Activated naive CD8-positive, alpha-beta T cell treated with anti-CD3 and anti-CD28 coated beads, Interleukin-2, amount 10 ng/mL, durations not matched to agents 7 days and 5 days (primary cell): ENCODE data around the gene GRK5. TPM values are rescaled to one million over a fixed set of nuclear protein-coding genes. Genes with fewer than 3 reads are reported as not detected.

Experiments
- ATAC-seq: fragments of 150-1000 bp; cut with Tn5 transposase; one replicate; pipeline ENCODE4 v1.10.0; 2021; ENCODE audit warnings: low read depth, moderate library complexity
- POLR2A ChIA-PET: fragments of 350-600 bp; sonication (Branson Sonifier 250); formaldehyde crosslinking; loops from one replicate; lab custom pipeline; 2021; ENCODE audit warnings: antibody characterized with exemption; lab: Charles Lee
- DNase-seq: peaks from one replicate; pipeline ENCODE4 v3.0.0; 2021
- H3K27ac Mint-ChIP-seq: one replicate; pipeline ENCODE4 v1.8.0; 2022; ENCODE audit warnings: mild to moderate bottlenecking, mixed read lengths
- H3K27me3 Mint-ChIP-seq: one replicate; pipeline ENCODE4 v1.8.0; 2022; ENCODE audit warnings: mild to moderate bottlenecking, moderate library complexity, mixed read lengths
- H3K36me3 Mint-ChIP-seq: one replicate; pipeline ENCODE4 v1.8.0; 2021; ENCODE audit warnings: mild to moderate bottlenecking, mixed read lengths
- H3K4me1 Mint-ChIP-seq: one replicate; pipeline ENCODE4 v1.8.0; 2021; ENCODE audit warnings: mixed read lengths
- H3K4me3 Mint-ChIP-seq: one replicate; pipeline ENCODE4 v1.8.0; 2022; ENCODE audit warnings: mild to moderate bottlenecking, moderate library complexity, mixed read lengths
- H3K9me3 Mint-ChIP-seq: one replicate; pipeline ENCODE4 v1.8.0; 2021; ENCODE audit warnings: mixed read lengths
- total RNA-seq, 2 experiments: library from RNA; stranded (reverse); gene quantifications; one replicate each; pipeline ENCODE4 v1.2.3, GENCODE V29; 2021

GRK5 gene
- total RNA-seq: 10 to 100 TPM; 19.6 to 21.8 TPM

DNA sequence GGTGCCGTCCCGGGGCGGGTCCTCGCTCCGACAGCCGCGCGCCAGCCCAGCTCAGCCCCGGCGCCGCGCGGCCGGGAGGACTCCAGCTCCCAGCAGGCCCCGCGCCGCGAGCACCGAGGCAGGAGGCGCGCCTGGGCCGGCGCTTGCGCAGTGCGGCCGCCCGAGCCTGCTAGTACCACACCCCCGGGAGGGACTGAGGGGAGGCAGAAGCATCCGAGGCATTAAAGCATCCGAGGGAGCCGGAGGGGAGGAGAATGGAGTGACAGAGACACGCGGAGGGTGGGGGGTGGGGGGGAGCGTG, at the start of gene GRK5:
TSS of gene GRK5 (plus strand) at position 206 of the 301 bp plus-strand sequence. CDS start 347 bp downstream, outside the sequence.
- H3K4me3 Mint-ChIP-seq: peak within 1 kb of the TSS; percentile 97

DNA sequence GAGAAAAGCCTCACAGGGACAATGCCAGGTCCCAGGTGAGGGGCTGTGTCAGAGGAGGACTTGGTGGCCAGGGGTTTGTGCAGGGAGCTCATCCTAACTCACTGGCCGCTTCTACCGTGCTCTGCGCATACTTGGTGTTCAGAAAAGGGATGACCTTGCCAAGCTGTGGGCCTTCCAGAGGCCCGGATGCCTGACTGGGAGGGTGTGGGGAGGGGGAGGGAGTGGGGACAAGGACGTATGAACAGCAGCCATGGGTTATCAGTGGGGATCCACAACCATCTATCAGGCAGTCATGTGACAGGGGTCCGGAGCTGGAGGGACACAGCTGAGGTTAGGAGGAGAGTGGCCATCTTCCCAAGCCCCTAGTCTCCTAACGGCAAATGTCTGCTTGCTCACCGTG, 48.0 kb upstream of the GRK5 start:
- DNase-seq (no peak), ATAC-seq (no peak)
- Mint-ChIP-seq H3K4me3 (no peak overlapping the region), H3K36me3 (peaks cover 32% of the 10 kb centered on the region), H3K27me3 (no peaks in the 10 kb centered on the region), H3K9me3 (no peaks in the 10 kb centered on the region), H3K27ac (no peak overlapping the region), H3K4me1 (peaks cover 14% of the 10 kb centered on the region)
- POLR2A ChIA-PET: no interaction called here

More for the DNA sequence above, at the start of gene GRK5:
- POLR2A ChIA-PET: interaction anchor here (0.6 to 2.4 kb wide), 28 partner anchors 10 to 518 kb away, joined by 3 to 25 read pairs (median 5); partner anchors contain the start of genes BAG3, DENND10, INPP5F and RGS10
- Mint-ChIP-seq H3K9me3 (no peaks in the 10 kb centered on the region), H3K27ac (peak within 1 kb of the TSS; percentile 99), H3K27me3 (no peaks in the 10 kb centered on the region), H3K36me3 (no peaks in the 10 kb centered on the region), H3K4me1 (peaks cover 42% of the 10 kb centered on the region)
- peak; percentile 89 for ATAC-seq
- peak; percentile 98 for DNase-seq

DNA sequence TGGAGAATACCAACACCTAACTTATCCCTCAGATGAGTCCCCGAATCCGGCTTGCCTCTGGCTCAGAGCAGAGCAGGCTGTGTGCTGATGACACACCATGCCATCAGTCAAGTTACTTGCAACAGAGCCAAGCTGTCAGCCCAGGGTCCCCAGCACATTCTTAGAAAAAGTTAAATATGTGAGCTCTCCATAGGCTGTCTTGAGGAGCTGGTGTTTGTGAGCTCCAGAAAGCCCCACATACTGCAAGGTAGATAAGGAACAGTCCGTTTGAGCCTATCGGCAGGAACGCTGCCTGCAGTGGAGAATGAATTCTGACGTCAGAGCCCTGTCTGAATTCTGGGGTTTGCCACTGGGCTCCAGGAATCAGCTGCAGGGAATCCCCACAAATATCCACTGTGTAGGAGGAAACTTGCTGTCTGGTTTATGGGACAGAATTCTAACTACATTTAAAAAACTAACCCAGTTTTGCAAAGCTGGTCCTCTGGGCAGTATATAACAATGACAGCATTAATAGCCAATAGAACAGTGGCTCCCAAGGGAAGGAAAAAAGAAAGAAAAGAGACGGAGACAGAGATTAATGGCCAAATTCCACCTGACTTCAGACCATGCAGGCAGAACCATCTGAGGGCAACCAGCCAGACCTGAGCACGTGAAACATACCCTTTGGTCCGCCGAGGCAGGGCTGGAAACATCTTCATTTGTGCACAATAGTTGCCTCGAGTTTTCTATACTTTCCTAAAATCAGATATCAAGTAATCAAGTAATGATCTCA, 45.5 kb upstream of the GRK5 start:
- H3K4me3 Mint-ChIP-seq: no peak overlapping the region
- peaks cover 18% of the 10 kb centered on the region for H3K36me3 Mint-ChIP-seq
- no peaks in the 10 kb centered on the region for H3K9me3 Mint-ChIP-seq
- H3K27ac Mint-ChIP-seq: no peak overlapping the region
- ATAC-seq: no peak
- no peak for DNase-seq
- H3K4me1 Mint-ChIP-seq: peaks cover 26% of the 10 kb centered on the region
- POLR2A ChIA-PET: interaction anchor here (0.8 to 1.4 kb wide), 2 partner anchors 23 to 82 kb away, joined by 3 to 4 read pairs; partner anchors contain the start of gene EIF3A
- no peaks in the 10 kb centered on the region for H3K27me3 Mint-ChIP-seq

DNA sequence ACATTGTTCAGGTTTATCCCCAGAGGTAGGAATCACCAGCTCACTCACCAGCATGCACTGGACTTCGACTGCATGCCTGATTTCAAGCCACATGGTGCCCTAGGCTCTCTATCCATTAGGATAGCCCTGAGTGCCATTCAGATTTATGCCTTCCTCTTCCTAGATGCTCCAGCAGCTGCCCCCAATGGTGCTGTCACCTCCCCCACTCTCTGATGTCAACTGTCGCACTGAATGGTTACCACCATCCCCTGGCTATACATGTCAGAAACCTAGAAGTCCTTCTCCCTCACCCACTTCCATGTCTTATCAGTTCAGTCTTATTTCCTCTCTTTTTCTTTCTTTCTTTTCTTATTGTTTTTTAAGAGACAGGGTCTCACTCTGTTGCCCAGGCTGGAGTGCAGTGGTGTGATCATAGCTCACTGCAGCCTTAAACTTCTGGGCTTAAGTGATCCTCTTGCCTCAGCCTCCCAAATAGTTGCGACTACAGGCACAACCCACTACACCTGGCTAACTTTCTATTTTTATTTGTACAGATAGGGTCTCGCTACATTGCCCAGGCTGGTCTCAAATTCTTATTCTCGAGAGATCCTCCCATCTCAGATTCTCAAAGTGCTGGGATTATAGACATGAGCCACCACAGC, 44.8 kb upstream of the GRK5 start:
- DNase-seq: no peak
- Mint-ChIP-seq H3K36me3 (peaks cover 24% of the 10 kb centered on the region), H3K27ac (no peak overlapping the region), H3K4me3 (no peak overlapping the region), H3K9me3 (no peaks in the 10 kb centered on the region), H3K4me1 (peaks cover 29% of the 10 kb centered on the region), H3K27me3 (no peaks in the 10 kb centered on the region)
- POLR2A ChIA-PET: interaction anchor here (0.8 kb wide), 1 partner anchor 82 kb away, joined by 3 read pairs; the partner anchor contains the start of gene EIF3A
- no peak for ATAC-seq

DNA sequence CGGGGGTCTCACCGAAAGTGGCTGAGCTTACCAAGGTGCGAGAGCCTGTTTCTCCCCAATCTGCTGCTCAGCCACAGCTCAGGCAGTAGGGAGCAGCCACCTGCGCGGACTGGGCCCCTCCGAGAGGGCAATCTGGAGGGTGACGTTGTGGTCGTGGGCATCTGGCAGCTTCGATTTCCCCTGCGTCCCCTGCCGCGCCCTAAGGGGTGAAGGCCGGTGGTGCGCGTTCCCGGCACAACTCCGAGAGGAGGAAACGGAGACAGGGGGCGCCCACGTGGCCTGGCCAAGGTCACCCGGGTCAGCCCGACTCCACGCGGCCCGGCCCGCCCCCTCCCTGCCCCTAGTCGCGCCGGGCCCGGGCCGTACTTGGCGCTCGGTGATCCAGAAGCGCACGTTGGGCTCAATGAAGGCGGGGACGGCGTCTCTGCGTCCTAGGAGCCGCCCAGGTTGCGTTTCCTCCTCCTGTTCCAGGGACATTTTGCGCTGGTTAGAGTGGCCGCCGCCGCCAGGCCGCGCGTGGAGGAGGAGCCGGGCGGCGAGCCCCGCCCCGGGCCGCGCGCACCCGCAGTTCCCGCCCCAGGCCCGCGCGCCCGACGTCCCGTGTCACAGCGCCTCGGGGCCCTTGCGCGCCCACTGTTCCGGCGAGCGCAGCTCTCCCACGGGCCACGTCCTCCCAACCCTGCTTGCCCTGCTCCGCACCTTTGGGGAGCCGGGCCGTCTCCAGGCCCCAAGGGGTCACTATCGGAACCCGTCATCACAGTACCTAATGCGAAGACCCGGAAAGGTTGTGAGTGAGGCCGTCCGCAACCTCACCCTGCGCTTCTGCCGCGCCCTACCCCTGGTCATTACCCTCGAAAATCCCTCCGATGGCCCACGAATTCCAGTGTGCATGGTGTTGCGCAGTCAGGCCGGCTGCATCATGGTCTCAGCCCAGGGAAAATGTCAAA, 41.9 kb upstream of the GRK5 start, which contains the start of gene SFXN4:
TSS of gene SFXN4 (minus strand) at position 544 of the 947 bp plus-strand sequence. CDS start at position 477, 67 bp downstream.
- H3K27me3 Mint-ChIP-seq: no peaks in the 10 kb centered on the region
- peak within 1 kb of the TSS; percentile 96 for H3K27ac Mint-ChIP-seq
- peaks cover 29% of the 10 kb centered on the region for H3K4me1 Mint-ChIP-seq
- DNase-seq (peak; percentile 92), ATAC-seq (peak; percentile 91)
- H3K4me3 Mint-ChIP-seq: peak within 1 kb of the TSS; percentile 92
- POLR2A ChIA-PET: interaction anchor here (0.7 to 3.0 kb wide), 16 partner anchors 14 to 706 kb away, joined by 3 to 12 read pairs (median 4); partner anchors contain the start of genes DENND10 and GRK5
- H3K36me3 Mint-ChIP-seq: peaks cover 23% of the 10 kb centered on the region
- no peaks in the 10 kb centered on the region for H3K9me3 Mint-ChIP-seq

DNA sequence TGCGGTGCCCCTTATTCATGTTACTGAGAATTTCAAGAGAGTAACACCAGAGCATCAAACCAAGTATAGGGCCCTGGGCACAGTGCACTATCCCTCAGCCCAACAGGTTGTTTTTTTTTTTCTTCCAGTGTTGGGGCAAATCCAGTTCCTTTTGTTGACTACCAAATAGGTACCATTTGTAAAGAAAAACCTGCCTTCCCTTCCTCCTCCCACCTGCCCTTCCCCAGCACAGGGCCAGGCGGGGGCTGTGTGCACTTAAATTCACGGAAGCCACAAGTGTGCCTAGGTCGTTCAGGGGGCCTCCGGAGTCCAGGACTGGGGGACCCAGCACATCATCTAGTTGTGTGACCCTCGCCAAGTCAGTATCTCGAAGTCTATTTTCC, 41.3 kb upstream of the GRK5 start:
- no peaks in the 10 kb centered on the region for H3K27me3 Mint-ChIP-seq
- DNase-seq: no peak
- peaks cover 29% of the 10 kb centered on the region for H3K4me1 Mint-ChIP-seq
- no peaks in the 10 kb centered on the region for H3K9me3 Mint-ChIP-seq
- peaks cover 21% of the 10 kb centered on the region for H3K36me3 Mint-ChIP-seq
- POLR2A ChIA-PET: interaction anchor here (1.0 to 3.0 kb wide), 4 partner anchors 34 to 127 kb away, joined by 3 to 11 read pairs (median 4); no protein-coding TSS in a partner anchor
- H3K4me3 Mint-ChIP-seq: peak overlapping the region; percentile 92
- ATAC-seq: peak; percentile 4
- peak overlapping the region; percentile 96 for H3K27ac Mint-ChIP-seq

DNA sequence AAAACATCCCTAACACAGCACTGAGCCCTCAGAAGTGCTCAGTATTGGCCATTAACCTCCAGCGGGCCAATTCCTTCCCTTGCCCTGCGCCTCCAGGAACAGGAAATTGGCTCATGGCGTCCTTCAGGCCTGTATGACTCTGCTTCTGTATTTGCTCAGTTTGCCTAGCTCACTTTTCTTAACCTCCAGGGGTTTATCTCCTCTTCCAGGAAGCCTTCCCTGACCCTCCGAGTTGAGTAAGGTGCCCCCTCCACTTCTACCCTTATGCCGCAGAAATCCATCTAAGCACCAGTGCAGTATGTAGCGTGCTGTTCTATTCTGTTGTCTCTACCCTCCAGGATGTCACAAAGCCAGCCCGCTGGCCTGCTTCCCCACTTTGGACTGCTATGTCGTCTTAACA, 40.8 kb upstream of the GRK5 start:
- peaks cover 29% of the 10 kb centered on the region for H3K4me1 Mint-ChIP-seq
- ATAC-seq (no peak), DNase-seq (no peak)
- peaks cover 21% of the 10 kb centered on the region for H3K36me3 Mint-ChIP-seq
- H3K4me3 Mint-ChIP-seq: peak overlapping the region; percentile 92
- H3K27me3 Mint-ChIP-seq: no peaks in the 10 kb centered on the region
- POLR2A ChIA-PET: interaction anchor here (3.0 kb wide), 1 partner anchor 35 kb away, joined by 11 read pairs; no protein-coding TSS in a partner anchor
- no peaks in the 10 kb centered on the region for H3K9me3 Mint-ChIP-seq
- H3K27ac Mint-ChIP-seq: peak overlapping the region; percentile 96

DNA sequence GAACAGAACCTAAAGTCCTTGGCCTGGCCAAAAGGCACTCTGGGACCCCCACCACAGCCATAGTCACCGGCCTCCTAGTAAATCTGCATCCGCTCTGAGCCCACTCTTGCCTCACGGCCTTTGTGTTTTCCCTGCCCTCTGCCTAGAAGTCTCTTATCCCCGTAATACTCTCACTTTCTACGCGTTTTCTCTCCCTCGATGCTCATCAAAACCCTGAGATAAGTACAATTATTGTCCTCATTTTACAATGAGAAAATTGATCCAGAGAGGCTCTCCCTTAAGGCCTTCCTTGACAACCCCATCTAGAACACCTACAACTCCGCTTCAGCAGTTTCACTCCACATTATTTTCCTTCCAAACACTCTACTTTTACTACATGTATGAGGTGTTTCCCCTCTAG, 40.3 kb upstream of the GRK5 start:
- Mint-ChIP-seq H3K9me3 (no peaks in the 10 kb centered on the region), H3K27me3 (no peaks in the 10 kb centered on the region), H3K27ac (peak overlapping the region; percentile 96), H3K36me3 (peaks cover 23% of the 10 kb centered on the region), H3K4me1 (peaks cover 28% of the 10 kb centered on the region), H3K4me3 (peak overlapping the region; percentile 92)
- POLR2A ChIA-PET: interaction anchor here (3.0 kb wide), 1 partner anchor 35 kb away, joined by 11 read pairs; no protein-coding TSS in a partner anchor
- DNase-seq (no peak), ATAC-seq (no peak)

DNA sequence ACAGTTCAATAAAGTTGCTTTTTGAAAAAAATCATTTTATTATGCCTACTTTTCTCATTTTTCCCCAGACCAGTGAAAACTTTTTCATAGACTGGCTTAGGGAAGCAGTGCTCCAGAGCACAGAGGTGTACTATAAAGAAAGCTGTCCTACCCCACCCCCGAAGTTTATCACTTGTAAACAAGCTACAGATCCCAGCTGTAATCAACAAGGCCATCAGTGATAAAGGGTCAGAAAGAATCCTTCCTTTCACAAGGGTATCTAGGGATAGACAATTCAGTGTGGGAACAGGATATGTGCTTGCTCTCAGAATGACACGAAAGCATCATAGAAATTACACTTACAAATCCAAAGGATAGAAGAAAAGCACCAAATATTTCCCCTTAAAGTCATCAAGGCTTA, 33.3 kb upstream of the GRK5 start:
- Mint-ChIP-seq H3K9me3 (no peaks in the 10 kb centered on the region), H3K27me3 (no peaks in the 10 kb centered on the region), H3K4me3 (no peak overlapping the region), H3K4me1 (peaks cover 24% of the 10 kb centered on the region), H3K27ac (no peak overlapping the region), H3K36me3 (peaks cover 28% of the 10 kb centered on the region)
- POLR2A ChIA-PET: interaction anchor here (0.6 kb wide), 1 partner anchor 391 kb away, joined by 3 read pairs; no protein-coding TSS in a partner anchor
- no peak for ATAC-seq
- no peak for DNase-seq

DNA sequence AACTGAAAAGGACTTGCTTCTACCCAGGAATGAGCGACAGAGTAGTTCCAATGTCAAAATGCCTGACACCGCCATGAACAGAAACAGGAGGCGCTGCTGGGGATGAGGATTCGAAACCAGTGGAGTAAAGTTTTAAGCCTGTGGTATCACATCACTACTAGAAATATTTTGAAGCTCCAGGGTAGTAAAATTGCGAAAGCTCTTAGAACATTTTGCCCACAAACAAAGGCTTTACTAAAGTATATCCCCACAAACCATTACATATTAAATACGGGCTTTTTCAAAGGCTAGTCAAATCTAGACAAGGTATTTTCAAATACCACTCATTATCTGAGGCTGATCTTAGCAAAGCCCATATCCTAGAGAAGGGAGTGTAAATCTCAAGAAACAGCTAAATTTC, 31.2 kb upstream of the GRK5 start:
- Mint-ChIP-seq H3K27me3 (no peaks in the 10 kb centered on the region), H3K27ac (no peak overlapping the region), H3K9me3 (no peaks in the 10 kb centered on the region), H3K36me3 (peaks cover 20% of the 10 kb centered on the region), H3K4me3 (no peak overlapping the region), H3K4me1 (peaks cover 28% of the 10 kb centered on the region)
- DNase-seq (no peak), ATAC-seq (no peak)
- POLR2A ChIA-PET: interaction anchor here (0.5 to 1.6 kb wide), 2 partner anchors 14 to 409 kb away, joined by 3 to 5 read pairs; no protein-coding TSS in a partner anchor

DNA sequence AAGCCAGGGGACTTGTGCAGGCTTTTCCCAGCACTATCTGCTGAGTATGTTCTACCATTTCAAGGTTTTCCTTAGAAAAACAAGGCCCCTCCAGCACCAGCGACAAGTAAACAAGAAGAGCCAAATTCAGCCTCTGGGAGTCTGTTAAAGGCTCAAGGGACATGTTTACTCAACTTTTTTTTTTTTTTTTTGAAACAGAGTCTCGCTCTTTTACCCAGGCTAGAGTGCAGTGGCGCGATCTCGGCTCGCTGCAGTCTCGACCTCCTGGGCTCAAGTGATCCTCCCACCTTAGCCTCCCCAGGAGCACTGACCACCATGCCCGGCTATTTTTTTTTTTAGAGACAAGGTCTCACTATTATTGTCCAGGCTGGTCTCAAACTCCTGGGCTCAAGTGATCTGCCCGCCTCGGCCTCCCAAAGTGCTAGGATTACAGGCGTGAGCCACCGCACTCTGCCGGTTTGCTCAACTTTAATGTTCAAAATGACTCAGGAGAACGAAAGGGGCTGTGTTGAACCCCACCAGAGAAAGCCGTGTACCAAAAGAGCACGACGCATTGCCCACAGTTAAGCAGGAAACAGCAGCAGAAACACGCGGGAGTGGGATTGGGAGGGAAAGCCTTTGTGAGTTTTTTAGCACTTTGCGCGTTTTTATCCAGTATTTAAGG, 29.5 kb upstream of the GRK5 start:
- H3K27me3 Mint-ChIP-seq: no peaks in the 10 kb centered on the region
- peaks cover 12% of the 10 kb centered on the region for H3K36me3 Mint-ChIP-seq
- H3K4me1 Mint-ChIP-seq: peaks cover 26% of the 10 kb centered on the region
- no peak for DNase-seq
- H3K27ac Mint-ChIP-seq: peak overlapping the region; percentile 87
- peak overlapping the region; percentile 93 for H3K4me3 Mint-ChIP-seq
- no peaks in the 10 kb centered on the region for H3K9me3 Mint-ChIP-seq
- POLR2A ChIA-PET: interaction anchor here (1.2 kb wide), 1 partner anchor 29 kb away, joined by 4 read pairs; the partner anchor contains the start of gene GRK5
- ATAC-seq: peak; percentile 21
